Mononuclear cell (primary cell): ENCODE results near the gene ZC3H12A. TPM values are rescaled to one million over a fixed set of nuclear protein-coding genes. Genes with fewer than 3 reads are reported as not detected.
A peak's percentile ranks its signal among the peaks of the same experiment; 100 is the strongest.
"Not testable (repeated sequence)": the region's sequence is repeated elsewhere in the genome, so short reads cannot be mapped to it uniquely, and the experiment has no call there.

Experiments
- H3K27me3 ChIP-seq: 2 replicates; pipeline ENCODE4 v1.6.0; 2011; ENCODE audit warnings: low read length, control low read depth; ENCODE audit not compliant: insufficient read depth
- H3K4me1 ChIP-seq: 2 replicates; pipeline ENCODE4 v1.5.1; 2011; ENCODE audit warnings: mild to moderate bottlenecking, low read length, control low read depth; ENCODE audit not compliant: insufficient read depth
- H3K4me3 ChIP-seq: 2 replicates; pipeline ENCODE4 v1.5.1; 2011; ENCODE audit warnings: mild to moderate bottlenecking, low read length, moderate library complexity
- H3K9me3 ChIP-seq: 2 replicates; pipeline ENCODE4 v1.5.1; 2011; ENCODE audit warnings: low read depth, mild to moderate bottlenecking, control low read depth, low read length
- total RNA-seq: library from RNA; depleted of rRNA; stranded (reverse); fragments of >200 nt; gene quantifications from one replicate; pipeline ENCODE4 v1.2.3, GENCODE V29; 2012

The ZC3H12A gene
- total RNA-seq, 1 donor: 160 TPM

DNA sequence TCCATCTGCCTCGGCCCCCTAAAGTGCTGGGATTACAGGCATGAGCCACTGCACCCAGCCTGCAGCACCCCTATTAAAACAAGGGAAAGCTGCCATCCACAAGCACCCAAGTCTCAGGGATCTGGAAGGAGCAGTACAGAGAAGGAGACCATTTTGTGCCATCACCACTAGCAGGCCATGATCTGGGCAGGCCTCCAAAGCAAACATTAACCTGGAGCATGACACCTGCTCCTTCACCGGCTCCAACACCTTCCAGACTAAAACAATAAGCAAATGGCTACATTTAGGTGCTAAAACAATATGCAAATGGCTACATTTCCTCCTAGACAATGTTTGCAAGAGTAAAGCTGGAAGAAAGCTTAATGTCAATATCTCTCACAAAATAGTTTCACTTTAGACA is 23.5 kb downstream of the ZC3H12A start:
- H3K27me3 ChIP-seq: no peaks in the 10 kb centered on the region
- no peaks in the 10 kb centered on the region for H3K4me1 ChIP-seq
- no peaks in the 10 kb centered on the region for H3K9me3 ChIP-seq
- H3K4me3 ChIP-seq: no peak overlapping the region

DNA sequence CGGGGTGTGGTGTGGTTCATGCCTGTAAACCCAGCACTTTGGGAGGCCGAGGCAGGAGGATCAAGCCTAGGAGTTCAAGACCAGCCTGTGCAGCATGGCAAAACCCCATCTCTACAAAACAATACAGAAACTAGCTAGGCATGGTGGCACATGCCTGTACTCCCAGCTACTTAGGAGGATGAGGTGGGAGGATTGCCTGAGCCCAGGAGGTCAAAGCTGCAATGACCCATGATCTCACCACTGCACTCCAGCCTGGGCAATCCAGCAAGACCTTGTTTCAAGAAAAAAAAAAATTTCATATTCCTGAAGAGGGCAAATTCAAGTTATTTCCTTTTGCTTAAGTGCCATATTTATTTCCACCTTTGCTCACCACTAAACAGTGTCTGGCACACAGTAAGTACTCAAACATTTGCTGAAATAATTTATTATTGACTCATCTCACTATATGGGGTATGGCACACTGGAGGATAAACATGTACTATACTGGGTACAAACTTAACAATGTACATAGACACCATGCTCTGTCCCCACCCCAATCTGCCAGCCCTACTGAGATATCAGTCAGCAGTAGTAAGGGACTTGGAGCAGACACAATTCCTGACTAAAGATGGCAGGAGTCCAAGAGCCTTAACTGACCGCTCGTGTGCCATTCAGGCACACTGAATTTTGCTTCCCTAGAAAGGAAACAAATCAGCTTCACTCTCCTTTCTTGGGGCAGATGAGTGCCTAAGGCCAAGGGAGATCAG is 24.7 kb downstream of the ZC3H12A start:
- no peak overlapping the region for H3K4me3 ChIP-seq
- H3K4me1 ChIP-seq: no peaks in the 10 kb centered on the region
- H3K9me3 ChIP-seq: no peaks in the 10 kb centered on the region
- H3K27me3 ChIP-seq: no peaks in the 10 kb centered on the region

DNA sequence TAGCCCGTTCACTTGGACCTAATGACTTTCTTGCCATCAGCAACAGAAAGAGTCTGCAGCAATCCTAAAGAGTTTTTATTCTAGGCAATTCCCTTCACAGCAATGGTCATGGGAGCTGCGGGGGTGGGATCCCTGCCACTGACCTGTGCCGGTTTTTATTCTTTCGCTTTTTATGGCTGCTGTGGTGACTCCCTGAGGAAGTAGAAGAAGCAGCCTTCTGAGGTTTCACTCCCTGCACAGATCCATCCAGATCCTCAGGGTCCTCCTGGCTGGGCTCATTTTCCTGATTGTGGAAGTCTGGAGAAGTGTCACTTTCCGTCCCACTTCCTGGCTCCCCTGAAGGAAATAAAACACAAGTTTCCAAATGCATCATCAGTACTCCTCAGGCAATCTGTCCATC is 27.3 kb downstream of the ZC3H12A start:
- H3K27me3 ChIP-seq: no peaks in the 10 kb centered on the region

DNA sequence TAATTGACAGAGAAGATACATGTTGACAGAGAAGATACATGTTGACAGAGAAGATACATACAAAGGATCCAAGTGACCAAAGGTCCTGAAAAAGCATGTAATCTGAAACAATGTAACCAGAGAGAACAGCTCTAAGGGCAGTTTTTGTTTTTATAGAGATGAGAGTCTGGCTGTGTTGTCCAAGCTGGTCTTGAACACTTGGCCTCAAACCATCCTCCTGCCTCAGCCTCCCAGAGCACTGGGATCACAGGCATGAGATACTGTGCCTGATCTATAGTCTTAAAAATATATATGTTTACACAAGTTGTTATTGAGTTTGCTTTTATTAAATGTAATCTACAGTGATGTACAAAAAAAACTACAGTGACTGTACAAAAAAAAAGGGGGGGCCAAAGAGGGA is 27.7 kb downstream of the ZC3H12A start:
- H3K27me3 ChIP-seq: no peaks in the 10 kb centered on the region
- H3K4me1 ChIP-seq: no peaks in the 10 kb centered on the region
- no peak overlapping the region for H3K4me3 ChIP-seq
- H3K9me3 ChIP-seq: no peaks in the 10 kb centered on the region

More for the DNA sequence above, 27.3 kb downstream of the ZC3H12A start:
- no peak overlapping the region for H3K4me3 ChIP-seq
- no peaks in the 10 kb centered on the region for H3K4me1 ChIP-seq
- no peaks in the 10 kb centered on the region for H3K9me3 ChIP-seq

DNA sequence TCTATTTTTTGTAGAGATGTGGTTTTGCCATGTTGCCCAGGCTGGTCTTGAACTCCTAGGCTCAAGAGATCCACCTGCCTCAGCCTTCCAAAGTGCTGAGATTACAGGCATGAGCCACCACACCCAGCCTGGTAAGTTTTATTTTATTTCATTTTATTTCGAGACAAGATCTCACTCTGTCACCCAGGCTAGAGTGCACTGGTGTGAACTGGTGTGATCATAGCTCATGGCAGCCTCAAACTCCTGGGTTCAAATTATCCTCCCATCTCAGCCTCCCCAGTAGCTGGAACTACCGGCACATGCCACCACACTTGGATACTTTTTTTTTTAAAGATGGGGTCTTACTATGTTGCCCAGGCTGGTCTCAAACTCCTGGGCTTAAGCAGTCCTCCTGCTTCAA is 28.4 kb downstream of the ZC3H12A start:
- H3K4me3 ChIP-seq, H3K27me3 ChIP-seq: not testable (repeated sequence)

DNA sequence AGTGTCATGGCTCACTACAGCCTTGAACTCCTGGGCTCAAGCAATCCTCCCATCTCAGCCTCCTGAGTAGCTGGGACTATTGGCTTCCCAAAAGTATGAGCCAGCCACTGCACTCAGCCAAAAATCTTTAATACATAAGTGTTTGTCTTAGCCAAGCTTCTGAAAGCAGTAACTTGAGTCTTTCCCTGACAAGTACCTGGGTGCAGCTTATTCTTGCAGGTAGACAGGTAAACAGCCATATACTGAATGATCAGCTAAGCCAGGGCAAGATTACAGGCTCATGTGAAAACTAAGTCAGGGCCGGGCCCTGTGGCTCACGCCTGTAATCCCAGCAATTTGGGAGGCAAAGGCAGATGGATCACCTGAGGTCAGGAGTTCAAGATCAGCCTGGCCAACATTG is 32.4 kb downstream of the ZC3H12A start:
- no peaks in the 10 kb centered on the region for H3K4me1 ChIP-seq

More for the DNA sequence above, 28.4 kb downstream of the ZC3H12A start:
- H3K4me1 ChIP-seq, H3K9me3 ChIP-seq: not testable (repeated sequence)

DNA sequence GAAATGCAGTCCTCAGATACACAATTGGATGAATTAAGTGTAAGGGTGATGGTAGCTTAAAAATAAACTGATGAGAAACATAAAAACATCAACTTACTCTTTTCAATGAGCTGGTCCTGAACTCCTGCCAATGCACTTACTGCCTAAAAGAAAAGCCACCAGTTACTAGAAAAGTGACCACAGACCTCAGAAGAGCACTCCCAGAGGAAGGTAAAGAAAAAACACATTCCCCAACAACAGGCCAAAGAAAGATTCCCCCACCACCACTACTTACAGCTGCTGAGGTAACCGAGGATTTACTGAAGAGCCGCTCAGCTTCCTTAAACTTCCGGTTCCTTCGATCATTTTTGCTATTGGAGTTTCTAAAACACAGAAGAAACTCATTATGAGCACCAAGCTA is 34.8 kb downstream of the ZC3H12A start:
- Histone ChIP-seq H3K4me3 (no peak overlapping the region), H3K4me1 (peaks cover 14% of the 10 kb centered on the region), H3K27me3 (no peaks in the 10 kb centered on the region), H3K9me3 (no peaks in the 10 kb centered on the region)

More for the DNA sequence above, 32.4 kb downstream of the ZC3H12A start:
- Histone ChIP-seq H3K4me3 (no peak overlapping the region), H3K27me3 (no peaks in the 10 kb centered on the region), H3K9me3 (no peaks in the 10 kb centered on the region)

DNA sequence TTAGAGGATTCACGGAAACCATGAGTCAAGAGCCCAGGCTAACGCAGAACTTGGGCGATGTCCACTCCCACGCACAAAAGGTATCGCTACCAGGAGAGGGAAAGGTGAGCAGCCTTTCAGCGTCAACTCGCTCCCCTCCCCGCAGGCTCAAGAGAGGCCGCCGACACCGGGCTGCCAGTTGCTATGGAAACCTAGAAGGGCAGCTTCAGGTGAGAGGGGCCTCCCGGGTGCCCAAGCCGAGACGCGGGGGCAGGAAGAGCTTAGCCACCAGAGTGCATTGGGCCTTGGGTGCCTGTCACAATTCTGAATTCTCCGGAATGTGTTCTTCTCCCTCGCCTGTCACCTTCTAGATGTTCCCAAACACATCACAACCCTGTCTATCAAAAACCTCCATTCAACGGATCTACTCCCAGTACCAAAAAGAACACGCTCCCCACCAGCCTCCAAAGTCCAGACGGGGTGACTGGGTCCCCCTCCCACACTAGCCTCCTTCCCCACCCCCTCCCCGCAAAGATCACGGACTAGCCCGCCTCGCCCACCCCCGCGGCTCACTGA is 39.5 kb downstream of the ZC3H12A start:
- peak overlapping the region; percentile 74 for H3K4me3 ChIP-seq
- no peaks in the 10 kb centered on the region for H3K27me3 ChIP-seq
- no peaks in the 10 kb centered on the region for H3K9me3 ChIP-seq
- H3K4me1 ChIP-seq: peaks cover 23% of the 10 kb centered on the region

DNA sequence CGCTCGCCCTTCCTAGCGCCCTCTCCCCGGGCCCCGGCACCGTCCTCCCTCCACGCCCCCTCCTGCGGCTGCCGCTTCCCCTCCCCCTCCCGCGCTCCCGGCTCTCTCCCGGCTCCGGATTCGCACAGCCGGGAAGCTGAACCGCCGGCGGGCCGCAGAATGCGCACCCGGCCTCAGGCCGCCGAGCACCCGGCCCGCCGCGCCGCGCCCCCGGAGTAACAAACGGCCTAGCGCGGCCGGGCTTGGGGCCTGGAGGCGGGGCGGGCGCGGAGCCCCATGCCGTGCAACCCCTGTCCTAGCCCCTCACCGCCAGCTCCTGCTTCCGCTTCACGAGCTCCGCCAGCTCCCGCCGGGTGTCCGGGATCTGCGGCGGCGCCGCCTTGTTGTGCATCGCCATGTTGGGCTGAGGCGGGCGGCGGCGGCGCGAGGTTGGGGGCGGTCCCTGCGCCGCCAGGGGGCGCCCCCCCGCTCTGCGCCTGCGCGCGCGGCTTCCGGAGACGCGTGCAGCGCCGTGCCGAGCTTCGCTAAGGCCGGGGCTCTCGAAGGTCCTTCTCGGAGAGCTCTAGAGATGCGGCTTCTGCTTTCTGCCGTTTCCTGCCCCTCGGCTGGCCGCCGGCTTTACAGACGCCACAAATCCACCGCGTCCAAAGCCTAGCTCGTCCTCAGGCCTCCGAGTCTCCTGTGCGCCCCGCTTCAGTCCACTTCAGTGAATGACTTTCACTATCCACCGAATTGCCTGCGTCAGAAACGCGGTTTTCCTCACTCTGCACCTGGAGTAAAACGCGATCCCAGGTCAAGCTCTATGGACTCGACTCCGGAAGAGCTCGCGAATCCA is 40.2 kb downstream of the ZC3H12A start, which contains the start of gene MEAF6:
Gene MEAF6 (minus strand): TSS at position 417 of the 835 bp plus-strand sequence. CDS start 20 bp downstream, at position 397.
- Histone ChIP-seq H3K4me1 (peaks cover 23% of the 10 kb centered on the region), H3K4me3 (peak within 1 kb of the TSS; percentile 74), H3K27me3 (no peaks in the 10 kb centered on the region), H3K9me3 (no peaks in the 10 kb centered on the region)

DNA sequence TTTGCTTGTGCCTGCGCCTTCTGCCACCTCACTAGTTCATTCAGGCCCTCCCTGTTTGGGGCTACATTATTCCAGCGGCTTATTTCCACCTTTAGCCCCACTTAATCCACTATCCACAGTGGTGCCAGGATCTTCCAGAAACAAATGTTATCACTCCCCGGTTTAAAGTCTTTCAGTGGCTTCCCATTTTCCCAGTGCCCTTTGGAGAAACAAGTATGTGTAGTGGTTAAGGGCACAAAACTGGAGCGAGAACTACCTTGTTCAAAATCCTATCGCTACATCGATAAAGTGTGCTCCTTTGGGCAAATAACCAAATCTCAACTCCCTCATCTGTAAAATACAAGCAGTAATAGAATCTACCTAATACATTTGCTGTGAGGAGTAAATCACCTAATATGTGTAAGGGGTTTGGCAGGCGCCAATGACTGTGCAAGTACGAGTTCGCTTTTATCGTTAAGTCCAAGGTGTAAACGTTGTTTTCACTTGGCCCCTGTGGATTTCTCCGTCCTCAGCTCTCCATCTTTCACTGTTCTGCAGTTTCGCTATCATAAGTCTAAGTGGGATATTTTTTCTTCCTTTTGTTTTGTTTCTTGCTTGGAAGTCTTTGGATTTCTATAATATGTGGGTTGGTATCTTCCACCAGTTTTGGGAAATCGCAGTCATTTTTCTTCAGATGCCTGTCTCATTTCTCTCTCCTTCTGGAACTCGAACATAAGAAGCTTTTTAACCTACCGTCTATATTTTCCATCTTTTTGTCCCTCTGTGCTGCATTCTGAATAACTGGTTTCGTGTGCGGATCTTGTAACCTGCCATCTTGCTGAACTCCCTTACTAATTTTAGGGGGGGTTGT is 41.0 kb downstream of the ZC3H12A start:
- peak overlapping the region; percentile 74 for H3K4me3 ChIP-seq
- peaks cover 23% of the 10 kb centered on the region for H3K4me1 ChIP-seq
- H3K9me3 ChIP-seq: no peaks in the 10 kb centered on the region
- H3K27me3 ChIP-seq: no peaks in the 10 kb centered on the region

DNA sequence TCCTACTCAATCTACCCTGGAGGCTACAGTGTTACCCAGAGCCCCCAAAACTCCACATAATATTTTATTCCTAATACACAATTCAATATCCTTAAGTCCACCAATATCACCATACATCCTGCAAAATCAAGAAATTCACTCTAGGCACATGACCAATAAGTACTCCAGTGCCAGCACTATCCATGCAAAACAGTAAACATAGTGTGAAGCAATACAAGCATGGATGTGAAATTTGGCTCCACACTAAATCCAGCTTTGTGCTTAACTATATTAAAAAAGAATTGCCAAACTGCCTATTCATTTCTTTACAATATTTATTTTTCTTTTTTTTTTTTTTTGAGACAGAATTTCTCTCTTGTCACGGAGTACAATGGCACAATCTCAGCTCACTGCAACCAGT is 43.2 kb downstream of the ZC3H12A start:
- no peaks in the 10 kb centered on the region for H3K9me3 ChIP-seq
- H3K27me3 ChIP-seq: no peaks in the 10 kb centered on the region
- peaks cover 21% of the 10 kb centered on the region for H3K4me1 ChIP-seq
- no peak overlapping the region for H3K4me3 ChIP-seq

DNA sequence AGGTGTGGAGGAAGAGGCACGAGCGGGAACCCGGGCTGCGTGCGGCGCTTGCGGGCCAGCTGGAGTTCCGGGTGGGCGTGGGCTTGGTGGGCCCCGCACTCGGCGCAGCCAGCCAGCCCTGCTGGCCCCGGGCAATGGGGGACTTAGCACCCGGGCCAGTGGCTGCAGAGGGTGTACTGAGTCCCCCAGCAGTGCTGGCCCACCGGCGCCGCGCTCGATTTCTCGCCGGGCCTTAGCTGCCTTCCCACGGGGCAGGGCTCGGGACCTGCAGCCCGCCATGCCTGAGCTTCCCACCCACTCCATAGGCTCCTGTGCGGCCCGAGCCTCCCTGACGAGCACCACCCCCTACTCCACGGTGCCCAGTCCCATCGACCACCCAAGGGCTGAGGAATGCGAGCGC is 43.9 kb downstream of the ZC3H12A start:
- H3K9me3 ChIP-seq, H3K27me3 ChIP-seq, H3K4me3 ChIP-seq: not testable (repeated sequence)
- H3K4me1 ChIP-seq: peaks cover 17% of the 10 kb centered on the region

DNA sequence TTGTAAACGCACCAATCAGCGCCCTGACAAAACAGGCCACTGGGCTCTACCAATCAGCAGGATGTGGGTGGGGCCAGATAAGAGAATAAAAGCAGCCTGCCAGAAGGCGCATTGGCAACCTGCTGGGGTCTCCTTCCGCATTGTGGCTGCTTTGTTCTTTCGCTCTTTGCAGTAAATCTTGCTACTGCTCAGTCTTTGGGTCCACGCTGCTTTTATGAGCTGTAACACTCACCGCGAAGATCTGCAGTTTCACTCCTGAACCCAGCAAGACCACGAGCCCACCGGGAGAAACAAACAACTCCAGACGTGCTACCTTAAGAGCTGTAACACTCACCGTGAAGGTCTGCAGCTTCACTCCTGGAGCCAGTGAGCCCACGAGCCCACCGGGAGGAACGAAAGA is 44.5 kb downstream of the ZC3H12A start:
- not testable (repeated sequence) for H3K4me1 ChIP-seq, H3K27me3 ChIP-seq, H3K9me3 ChIP-seq
- H3K4me3 ChIP-seq: peak overlapping the region; percentile 29

DNA sequence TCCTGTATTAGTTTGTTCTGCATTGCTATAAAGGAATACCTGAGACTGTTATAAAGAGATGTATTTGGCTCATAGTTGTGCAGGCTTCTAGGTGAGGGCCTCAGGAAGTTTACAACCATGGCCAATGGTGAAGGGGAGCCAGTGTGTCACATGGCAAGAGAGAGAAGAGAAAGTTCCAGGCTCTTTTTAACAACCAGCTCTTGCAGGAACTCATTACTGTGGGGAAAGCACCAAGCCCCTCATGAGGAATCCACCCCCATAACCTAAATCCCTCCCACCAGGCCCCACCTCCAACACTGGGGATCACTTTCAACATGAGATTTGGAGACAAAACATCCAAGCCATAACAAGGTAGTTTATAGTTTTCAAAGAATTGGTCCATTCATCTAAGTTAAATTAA is 45.2 kb downstream of the ZC3H12A start:
- H3K4me3 ChIP-seq: peak overlapping the region; percentile 29
- no peaks in the 10 kb centered on the region for H3K27me3 ChIP-seq
- no peaks in the 10 kb centered on the region for H3K9me3 ChIP-seq
- peaks cover 9% of the 10 kb centered on the region for H3K4me1 ChIP-seq

DNA sequence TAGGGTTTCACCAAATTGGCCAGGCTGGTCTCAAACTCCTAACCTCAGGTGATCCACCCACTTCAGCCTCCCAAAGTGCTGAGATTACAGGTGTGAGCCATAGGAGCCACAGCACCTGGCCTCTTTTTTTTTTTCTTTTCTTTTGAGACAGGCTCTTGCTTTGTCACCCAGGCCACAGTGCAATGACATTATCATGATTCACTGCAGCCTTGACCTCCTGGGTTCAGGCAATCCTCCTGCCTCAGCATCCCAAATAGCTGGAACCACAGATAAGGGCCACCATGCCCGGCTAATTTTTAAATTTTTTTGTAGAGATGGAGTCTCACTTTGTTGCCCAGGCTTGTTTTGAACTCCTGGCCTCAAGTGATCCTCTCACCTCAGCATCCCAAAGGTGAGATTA is 55.5 kb downstream of the ZC3H12A start:
- H3K4me3 ChIP-seq, H3K27me3 ChIP-seq, H3K4me1 ChIP-seq, H3K9me3 ChIP-seq: not testable (repeated sequence)
